Psoas muscle (tissue), 8 donors: ENCODE data around the gene ANTKMT. TPM values are rescaled to one million over a fixed set of nuclear protein-coding genes. Genes with fewer than 3 reads are reported as not detected.

ENCODE experiments used
- ATAC-seq, 4 donors: fragments of 200-7000 bp; cut with Tn5 transposase; one replicate each; pipeline ENCODE4 v1.9.1; 2020; ENCODE audit warnings: moderate library complexity in 3 of 4, mild to moderate bottlenecking in 2 of 4
- DNase-seq, 2 donors: peaks; one replicate each; pipeline ENCODE4 v3.0.0-alpha.2; 2020
- H3K27ac ChIP-seq: fragments of 200-600 bp; one replicate; pipeline ENCODE4 v1.8.0; 2022
- H3K27me3 ChIP-seq, 3 donors: fragments of 200-600 bp in 1 of 3; one replicate each; pipeline versions ENCODE4 v1.6.1 to v1.8.0; 2013 to 2022; ENCODE audit warnings: low read length in 2 of 3, mild to moderate bottlenecking in 2 of 3, moderate library complexity in 1 of 3; ENCODE audit not compliant: insufficient read depth in 3 of 3
- H3K36me3 ChIP-seq, 2 donors: fragments of 200-600 bp in 1 of 2; one replicate each; pipeline versions ENCODE4 v1.6.1 to v1.8.0; 2013 to 2022; ENCODE audit warnings: low read depth in 1 of 2, mild to moderate bottlenecking in 1 of 2, moderate library complexity in 1 of 2; ENCODE audit not compliant: insufficient read depth in 1 of 2
- H3K4me1 ChIP-seq: fragments of 200-600 bp; one replicate; pipeline ENCODE4 v1.8.0; 2022
- H3K4me3 ChIP-seq: fragments of 200-600 bp; one replicate; pipeline ENCODE4 v1.8.0; 2022; ENCODE audit warnings: mild to moderate bottlenecking
- H3K9me3 ChIP-seq: fragments of 200-600 bp; one replicate; pipeline ENCODE4 v1.8.0; 2022
- WGBS, 3 donors: extraction: QIAGEN DNeasy Blood & Tissue Kit; methylation state at CpG; one replicate each; pipeline versions ENCODE4 v1.1.6 to v1.1.7; 2013; 5-methylcytosine and 5-hydroxymethylcytosine counted together
- intact Hi-C, 2 donors: fragments of 100-400 bp; cut with DNase I; formaldehyde crosslinking; loops; one replicate each; pipeline versions ENCODE4 v1.11.0 to v1.14.2; 2022
- polyA plus RNA-seq, 3 donors: library from polyadenylated mRNA; stranded (reverse); fragments of 200-250 nt; gene quantifications; one replicate each; pipeline ENCODE4 v1.2.3, GENCODE V29; 2013
- total RNA-seq, 4 donors: library from RNA; stranded (reverse); fragmentation: NEBNext Ultra II Directional in 2 of 4; extraction: Animal tissue kit (Norgen Biotek cat#: 25700) in 2 of 4; gene quantifications; one replicate each; pipeline versions ENCODE4 v1.2.1 to v1.2.4, GENCODE V29; 2021 to 2023
- TF ChIP-seq, protein P1 (sequence below): fragments of 200-600 bp; IDR thresholded peaks from one replicate; pipeline ENCODE4 v1.8.0; 2022; ENCODE audit warnings: antibody characterized with exemption
- donor health status: healthy with polysubstance abuse.
- donor health status: DM: no; HTN: no; CAD: no; lungs with moderate emphysema.
- donor health status: Bipolar disorder and iron deficiency.
- donor health status: healthy.
- donor health status: DM: yes; HTN: yes; CAD: no.
- donor health status: DM: no; HTN: no; CAD: no.
- donor health status: DM: no; HTN: no; CAD: no.
- donor health status: DM: yes; HTN: yes; CAD: no.

ANTKMT gene
- total and polyA plus RNA-seq, 7 donors = 16.1 to 56.0 (median 33.5) TPM

DNA sequence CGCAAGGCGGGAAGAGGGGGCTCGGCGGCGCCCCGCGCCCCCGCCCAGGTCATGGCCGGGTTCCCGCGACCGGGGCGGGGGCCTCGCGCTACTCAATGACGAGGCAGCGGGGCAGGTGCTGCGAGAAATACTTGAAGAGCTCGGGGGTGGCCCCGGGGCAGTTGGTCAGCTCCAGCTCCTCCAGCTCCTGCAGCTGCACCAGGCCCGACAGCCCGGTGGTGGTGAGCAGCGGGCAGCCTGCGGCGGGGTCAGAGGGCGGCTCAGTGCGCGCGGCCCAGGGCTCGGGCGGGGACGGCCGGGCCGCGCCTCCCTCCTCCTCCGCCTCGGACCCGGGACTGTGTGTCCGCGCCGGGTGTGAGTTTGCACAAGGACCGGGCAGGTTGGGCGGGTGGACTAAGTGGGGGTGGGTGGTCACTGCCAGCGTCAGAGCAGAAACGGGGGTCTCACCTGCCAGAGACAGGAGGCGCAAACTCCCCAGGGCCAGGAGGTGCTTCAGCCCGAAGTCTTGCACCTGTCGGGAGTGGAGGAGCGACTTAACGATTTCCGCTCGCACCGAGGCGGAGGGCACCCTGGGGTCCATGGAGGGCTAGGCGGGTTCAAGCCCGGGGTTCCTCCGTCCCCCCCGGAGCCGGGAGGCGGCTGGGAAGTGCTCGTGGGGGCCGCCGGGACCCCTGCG, 26.6 kb upstream of the ANTKMT start:
- Histone ChIP-seq H3K4me1 (peaks cover 16% of the 10 kb centered on the region), H3K27me3 (peaks cover 0 to 73% (median 28%) of the 10 kb centered on the region in 3 donors), H3K4me3 (no peak overlapping the region), H3K36me3 (no peaks in the 10 kb centered on the region), H3K9me3 (no peaks in the 10 kb centered on the region), H3K27ac (no peak overlapping the region)
- WGBS, 3 donors = 1 to 3% (median 2%) methylated on average over 29 to 64 of the region's 64 CpGs
- DNase-seq (no peak), ATAC-seq (no peak)
- intact Hi-C loops = no loop called here
- TF ChIP-seq, protein P1, sequence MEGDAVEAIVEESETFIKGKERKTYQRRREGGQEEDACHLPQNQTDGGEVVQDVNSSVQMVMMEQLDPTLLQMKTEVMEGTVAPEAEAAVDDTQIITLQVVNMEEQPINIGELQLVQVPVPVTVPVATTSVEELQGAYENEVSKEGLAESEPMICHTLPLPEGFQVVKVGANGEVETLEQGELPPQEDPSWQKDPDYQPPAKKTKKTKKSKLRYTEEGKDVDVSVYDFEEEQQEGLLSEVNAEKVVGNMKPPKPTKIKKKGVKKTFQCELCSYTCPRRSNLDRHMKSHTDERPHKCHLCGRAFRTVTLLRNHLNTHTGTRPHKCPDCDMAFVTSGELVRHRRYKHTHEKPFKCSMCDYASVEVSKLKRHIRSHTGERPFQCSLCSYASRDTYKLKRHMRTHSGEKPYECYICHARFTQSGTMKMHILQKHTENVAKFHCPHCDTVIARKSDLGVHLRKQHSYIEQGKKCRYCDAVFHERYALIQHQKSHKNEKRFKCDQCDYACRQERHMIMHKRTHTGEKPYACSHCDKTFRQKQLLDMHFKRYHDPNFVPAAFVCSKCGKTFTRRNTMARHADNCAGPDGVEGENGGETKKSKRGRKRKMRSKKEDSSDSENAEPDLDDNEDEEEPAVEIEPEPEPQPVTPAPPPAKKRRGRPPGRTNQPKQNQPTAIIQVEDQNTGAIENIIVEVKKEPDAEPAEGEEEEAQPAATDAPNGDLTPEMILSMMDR = no peak

- Histone ChIP-seq H3K9me3 (no peaks in the 10 kb centered on the region), H3K27me3 (peaks cover 0 to 79% (median 29%) of the 10 kb centered on the region in 3 donors), H3K27ac (no peak overlapping the region), H3K4me1 (peaks cover 12% of the 10 kb centered on the region), H3K4me3 (no peak overlapping the region), H3K36me3 (no peaks in the 10 kb centered on the region)
- no peak for DNase-seq
- intact Hi-C loops = no loop called here
- TF ChIP-seq, protein P1 = no peak
- 2% methylated on average over 25 to 37 of the region's 37 CpGs for WGBS, 3 donors
- ATAC-seq = no peak
Observed at GRCh38 chr16:694863-695354, 26.0 kb upstream of the ANTKMT start.

DNA sequence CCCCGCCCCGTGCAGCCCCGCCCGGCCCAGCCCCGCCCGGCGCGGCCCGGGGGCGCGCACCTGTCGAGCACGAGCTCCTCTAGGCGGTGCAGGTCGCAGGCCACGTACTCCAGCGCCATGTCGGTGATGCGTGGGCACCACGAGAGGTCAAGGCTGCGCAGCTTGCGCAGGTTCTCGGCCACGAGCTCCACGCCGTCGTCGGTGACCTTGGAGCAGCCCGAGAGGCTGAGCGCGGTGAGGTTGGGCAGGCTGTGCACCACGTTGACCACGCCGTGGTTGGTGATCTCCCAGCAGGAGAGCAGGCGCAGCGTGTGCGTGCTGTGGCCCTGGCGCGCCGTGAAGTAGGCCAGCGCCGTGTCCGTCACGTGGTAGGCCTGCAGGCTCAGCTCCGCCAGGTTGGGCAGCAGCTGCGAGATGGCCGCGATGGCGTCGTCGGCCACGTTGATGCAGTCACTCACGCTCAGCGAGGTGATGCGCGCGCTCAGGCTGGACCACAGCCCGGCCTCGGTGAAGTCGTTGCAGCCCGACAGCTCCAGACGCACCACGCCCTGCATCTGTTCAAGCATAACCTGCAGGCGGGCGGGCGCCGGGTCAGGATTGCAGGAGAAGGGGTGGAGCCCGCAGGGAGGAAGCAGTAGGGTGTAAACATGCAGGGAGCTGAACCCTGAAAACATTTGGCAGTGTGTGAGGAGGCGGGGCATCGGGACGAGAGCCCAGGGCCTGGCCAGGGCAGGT, 25.4 kb upstream of the ANTKMT start:
- DNase-seq (peak in 1 of 2 donors; percentile 42), ATAC-seq (peak; percentile 12 to 52 (median 30))
- Histone ChIP-seq H3K4me1 (peaks cover 10% of the 10 kb centered on the region), H3K27me3 (peaks cover 0 to 85% (median 33%) of the 10 kb centered on the region in 3 donors), H3K27ac (no peak overlapping the region), H3K9me3 (no peaks in the 10 kb centered on the region), H3K4me3 (peak overlapping the region; percentile 30), H3K36me3 (no peaks in the 10 kb centered on the region)
- 2 to 3% (median 3%) methylated on average over 58 to 71 of the region's 71 CpGs for WGBS, 3 donors
- intact Hi-C loops = no loop called here
- TF ChIP-seq, protein P1 = no peak

DNA sequence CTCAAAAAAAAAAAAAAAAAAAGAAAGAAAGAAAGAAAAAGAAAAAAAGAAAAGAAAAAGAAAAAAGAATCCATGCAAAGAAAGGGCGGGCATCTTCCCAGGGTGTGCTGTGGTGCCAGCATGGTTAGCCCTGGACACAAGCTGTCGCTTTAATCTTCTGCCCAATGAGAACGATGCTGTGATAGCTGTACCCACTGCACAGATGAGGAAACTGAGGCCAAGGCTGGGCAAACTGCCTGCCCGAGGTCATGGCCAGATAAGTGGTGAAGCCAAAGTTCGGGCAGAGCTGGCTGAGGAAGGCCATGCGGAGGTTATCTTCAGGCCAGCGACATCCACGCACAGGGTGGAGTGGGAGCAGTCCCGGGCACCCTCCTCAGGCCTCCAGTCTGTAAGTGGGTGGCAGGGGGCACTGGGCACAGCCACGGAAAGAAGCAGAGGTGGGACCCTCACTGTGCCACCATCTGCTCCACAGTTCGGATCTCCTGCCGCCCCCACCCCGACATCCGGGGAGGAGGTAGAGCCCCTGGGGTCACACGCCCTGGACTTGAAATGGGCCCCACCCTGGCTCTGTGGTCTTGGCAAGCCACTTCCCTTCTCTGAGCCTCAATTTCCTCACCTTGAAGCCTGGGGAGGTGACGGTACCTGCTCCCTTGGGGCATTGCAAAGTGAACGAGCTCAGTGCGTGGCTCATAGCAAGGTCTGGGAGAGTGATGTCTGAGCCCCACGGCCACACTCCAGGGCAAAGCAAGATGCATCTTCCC, 21.9 kb upstream of the ANTKMT start:
- Histone ChIP-seq H3K27ac (no peak overlapping the region), H3K36me3 (no peaks in the 10 kb centered on the region), H3K9me3 (no peaks in the 10 kb centered on the region), H3K4me3 (no peak overlapping the region), H3K27me3 (peaks cover 0 to 95% (median 48%) of the 10 kb centered on the region in 3 donors), H3K4me1 (peaks cover 7% of the 10 kb centered on the region)
- TF ChIP-seq, protein P1 = no peak
- intact Hi-C loops = no loop called here
- DNase-seq (no peak), ATAC-seq (no peak)
- WGBS, 3 donors = 66 to 70% (median 69%) methylated on average over 19 of the region's 19 CpGs
